IMR-90 (cell line): ENCODE data around the gene ARMC8. TPM values are rescaled to one million over a fixed set of nuclear protein-coding genes. Genes with fewer than 3 reads are reported as not detected.

ENCODE experiments used
- ATAC-seq: fragments of 200-7000 bp; cut with Tn5 transposase; 2 replicates; pipeline ENCODE4 v1.9.1; 2020; ENCODE audit warnings: low read depth, mild to moderate bottlenecking, moderate library complexity
- BruUV-seq: library from RNA; stranded (reverse); fragments of 400-500 nt; replicated peaks from 2 replicates; lab custom pipeline; 2021; lab: Mats Ljungman, UMichigan
- CTCF ChIA-PET: fragments of 300-600 bp; formaldehyde crosslinking; extraction: SDS; loops from one replicate; lab custom pipeline; 2021; ENCODE audit warnings: antibody characterized with exemption; lab: Yijun Ruan, JAX
- POLR2A ChIA-PET: fragments of 300-600 bp; sonication (Branson Sonifier 250); formaldehyde crosslinking; loops from one replicate; lab custom pipeline; 2022; ENCODE audit warnings: antibody characterized with exemption; ENCODE audit not compliant: unreplicated experiment; lab: Charles Lee
- DNase-seq: peaks from one replicate; pipeline ENCODE4 v3.0.0; 2013
- H2AFZ ChIP-seq: replicated peaks from 2 replicates; pipeline ENCODE3; 2013; ENCODE audit warnings: low read length, mild to moderate bottlenecking; ENCODE audit not compliant: poor library complexity
- H2AK5ac ChIP-seq: 2 replicates; pipeline ENCODE4 v1.6.1; 2013; ENCODE audit warnings: low read depth, low read length, inconsistent platforms
- H2AK9ac ChIP-seq: replicated peaks from 2 replicates; pipeline ENCODE3; 2013; ENCODE audit warnings: mild to moderate bottlenecking, low read depth, low read length, moderate library complexity; ENCODE audit not compliant: poor library complexity
- H2BK120ac ChIP-seq: 2 replicates; pipeline ENCODE4 v1.6.1; 2013; ENCODE audit warnings: low read depth, low read length, inconsistent platforms
- H2BK15ac ChIP-seq: 3 replicates; pipeline ENCODE4 v1.6.1; 2013; ENCODE audit warnings: low read depth, low read length, inconsistent platforms
- H2BK20ac ChIP-seq: 2 replicates; pipeline ENCODE4 v1.6.1; 2013; ENCODE audit warnings: low read depth, mild to moderate bottlenecking, inconsistent platforms, low read length, moderate library complexity
- H2BK5ac ChIP-seq: 2 replicates; pipeline ENCODE4 v1.6.1; 2013; ENCODE audit warnings: mild to moderate bottlenecking, low read depth, low read length, inconsistent platforms; ENCODE audit not compliant: poor library complexity, severe bottlenecking
- H3K14ac ChIP-seq: replicated peaks from 2 replicates; pipeline ENCODE4 v1.6.1; 2013; ENCODE audit warnings: low read depth, low read length, inconsistent platforms
- H3K18ac ChIP-seq: 2 replicates; pipeline ENCODE4 v1.6.1; 2013; ENCODE audit warnings: low read depth, low read length, control low read depth
- H3K23ac ChIP-seq: 2 replicates; pipeline ENCODE4 v1.6.1; 2013; ENCODE audit warnings: low read depth, low read length, inconsistent platforms
- H3K27ac ChIP-seq: 2 replicates; pipeline ENCODE4 v1.5.1; 2013; ENCODE audit warnings: mild to moderate bottlenecking, control low read depth, low read length; ENCODE audit not compliant: insufficient read depth
- H3K27me3 ChIP-seq: 2 replicates; pipeline ENCODE4 v1.6.1; 2013; ENCODE audit warnings: low read length; ENCODE audit not compliant: control insufficient read depth, insufficient read depth
- H3K36me3 ChIP-seq: 2 replicates; pipeline ENCODE4 v1.6.1; 2013; ENCODE audit warnings: low read length, mixed read lengths; ENCODE audit not compliant: control insufficient read depth, insufficient read depth
- H3K4ac ChIP-seq: 2 replicates; pipeline ENCODE4 v1.6.1; 2013; ENCODE audit warnings: low read depth, low read length, inconsistent platforms
- H3K4me1 ChIP-seq: 2 replicates; pipeline ENCODE4 v1.6.1; 2013; ENCODE audit warnings: low read length, mixed read lengths; ENCODE audit not compliant: control insufficient read depth, insufficient read depth
- H3K4me2 ChIP-seq: 2 replicates; pipeline ENCODE4 v1.6.1; 2013; ENCODE audit warnings: low read depth, mild to moderate bottlenecking, control low read depth, low read length, moderate library complexity
- H3K4me3 ChIP-seq: 2 replicates; pipeline ENCODE4 v1.5.1; 2013; ENCODE audit warnings: low read depth, mild to moderate bottlenecking, control low read depth, low read length, moderate library complexity; ENCODE audit not compliant: insufficient read depth
- H3K56ac ChIP-seq: 2 replicates; pipeline ENCODE4 v1.6.1; 2013; ENCODE audit warnings: low read length, inconsistent platforms; ENCODE audit not compliant: insufficient read depth; ENCODE audit errors: extremely low read depth
- H3K79me1 ChIP-seq, 2 experiments: 2 replicates each; pipeline ENCODE4 v1.6.1; 2013; ENCODE audit warnings: low read length in 2 of 2, inconsistent platforms in 1 of 2, low read depth in 1 of 2
- H3K9ac ChIP-seq: 2 replicates; pipeline ENCODE4 v1.6.1; 2013; ENCODE audit warnings: low read depth, low read length, control low read depth
- H3K9me1 ChIP-seq: 2 replicates; pipeline ENCODE4 v1.6.1; 2013; ENCODE audit warnings: low read length, inconsistent platforms; ENCODE audit not compliant: insufficient read depth
- H3K9me3 ChIP-seq: 2 replicates; pipeline ENCODE4 v1.6.1; 2013; ENCODE audit warnings: low read length; ENCODE audit not compliant: control insufficient read depth, insufficient read depth
- H4K20me1 ChIP-seq: 2 replicates; pipeline ENCODE4 v1.6.1; 2013; ENCODE audit warnings: low read length, inconsistent platforms; ENCODE audit not compliant: insufficient read depth
- H4K5ac ChIP-seq: 2 replicates; pipeline ENCODE4 v1.6.1; 2013; ENCODE audit warnings: mild to moderate bottlenecking, low read depth, low read length, control low read depth
- H4K8ac ChIP-seq, 2 experiments: 2 replicates each; pipeline ENCODE4 v1.6.1; 2013; ENCODE audit warnings: low read depth in 2 of 2, low read length in 2 of 2, control low read depth in 1 of 2, inconsistent platforms in 1 of 2
- H4K91ac ChIP-seq: 2 replicates; pipeline ENCODE4 v1.6.1; 2013; ENCODE audit warnings: low read depth, low read length, inconsistent platforms; ENCODE audit not compliant: insufficient read depth
- MAFK ChIP-seq: IDR thresholded peaks from 2 replicates; pipeline ENCODE4 v1.6.1; 2012; ENCODE audit warnings: low read depth, low read length, improper control_type of control experiment
- RAD21 ChIP-seq: IDR thresholded peaks from 2 replicates; pipeline ENCODE4 v1.6.1; 2012; ENCODE audit warnings: low read length, improper control_type of control experiment
- WGBS, 2 experiments: methylation state at CpG; one replicate each; pipeline versions ENCODE4 v1.1.5 to v1.1.7; 2013; ENCODE audit warnings: missing lambda C conversion rate in 2 of 2; ENCODE audit not compliant: insufficient read length in 1 of 2; ENCODE audit errors: extremely low coverage in 2 of 2; 5-methylcytosine and 5-hydroxymethylcytosine counted together
- dilution Hi-C: fragments of 300-500 bp; cut with HindIII; formaldehyde crosslinking; loops from one replicate; pipeline ENCODE4 v1.14.3; 2018; ENCODE audit warnings: low sequenced_read_pairs; ENCODE audit not compliant: unreplicated experiment
- in situ Hi-C: fragments of 300-500 bp; cut with MboI; formaldehyde crosslinking; loops from 3 replicates; pipeline ENCODE4 v1.14.3; 2019; ENCODE audit warnings: low sequenced_read_pairs, inconsistent platforms, mixed read lengths
- intact Hi-C: fragments of 100-400 bp; cut with micrococcal nuclease; formaldehyde crosslinking; loops from 2 replicates; pipeline ENCODE4 v1.10.0; 2022
- polyA plus RNA-seq, 3 experiments: library from polyadenylated mRNA; depleted of rRNA; stranded (reverse); fragments of >200 nt; gene quantifications; 2 replicates each; pipeline ENCODE4 v1.2.3, GENCODE V29; 2012; ENCODE audit warnings: low replicate concordance in 1 of 3
- total RNA-seq: library from RNA; depleted of rRNA; stranded (reverse); fragments of >200 nt; gene quantifications from 2 replicates; pipeline ENCODE4 v1.2.3, GENCODE V29; 2012
- TF ChIP-seq, protein P1 (sequence below): fragments of 150-350 bp; IDR thresholded peaks from 2 replicates; pipeline ENCODE4 v1.6.1; 2017; ENCODE audit warnings: mild to moderate bottlenecking, antibody characterized with exemption, low read length, low read depth

The ARMC8 gene
- total and polyA plus RNA-seq, 2 of the 4 experiments (the other 2 are of a cell fraction), result 39.1 to 75.1 TPM

DNA sequence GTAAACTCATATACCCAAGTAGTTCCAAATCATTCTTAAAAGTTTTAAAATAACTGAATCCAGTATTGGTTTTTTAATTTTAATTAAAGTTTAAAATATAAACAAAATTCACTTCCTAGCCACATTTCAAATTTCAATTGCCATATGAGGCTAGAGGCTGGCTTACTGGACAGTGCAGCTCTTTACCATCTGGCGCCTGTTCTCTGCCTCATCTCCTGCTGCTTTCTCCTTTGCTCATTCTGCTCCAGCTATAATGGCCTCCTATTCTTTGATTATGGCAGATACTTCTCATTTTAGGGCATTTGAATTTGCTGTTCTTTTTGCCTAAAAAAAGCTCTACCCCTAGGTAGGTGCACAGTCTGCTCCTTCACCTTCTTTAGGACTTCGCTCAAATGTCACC is 19.1 kb downstream of the ARMC8 start:
- H4K20me1 ChIP-seq, result peaks cover 68% of the 10 kb centered on the region
- intact Hi-C loops (no loop called here), dilution Hi-C loops (no loop called here), in situ Hi-C loops (no loop called here)
- no peak overlapping the region for H2AK5ac ChIP-seq
- H3K36me3 ChIP-seq, result no peaks in the 10 kb centered on the region
- no peak overlapping the region for H4K91ac ChIP-seq
- no peaks in the 10 kb centered on the region for H3K27me3 ChIP-seq
- H3K9ac ChIP-seq, result no peak overlapping the region
- no peak overlapping the region for H3K4me2 ChIP-seq
- H3K56ac ChIP-seq, result no peak overlapping the region
- ChIA-PET CTCF (no interaction called here), POLR2A (interaction anchor here (0.5 kb wide), 1 partner anchor 27 kb away, joined by 6 read pairs; no protein-coding TSS in a partner anchor)
- no peak overlapping the region for H2AK9ac ChIP-seq
- H3K27ac ChIP-seq, result no peak overlapping the region
- no peak overlapping the region for H2BK15ac ChIP-seq
- no peak overlapping the region for H4K5ac ChIP-seq
- peaks cover 6% of the 10 kb centered on the region for H3K9me1 ChIP-seq
- no peak overlapping the region for H3K14ac ChIP-seq
- no peak overlapping the region for H3K4me3 ChIP-seq
- 100% methylated on average over 1 of the region's 2 CpGs; no CpG with 5 or more reads in 1 of the 2 experiments for WGBS, 2 experiments
- H3K4ac ChIP-seq, result no peak overlapping the region
- no peak overlapping the region for H3K18ac ChIP-seq
- H2BK5ac ChIP-seq, result no peak overlapping the region
- BruUV-seq, result no TSS peak
- H4K8ac ChIP-seq, result no peak overlapping the region
- no peak overlapping the region for H2AFZ ChIP-seq
- no peaks in the 10 kb centered on the region for H3K4me1 ChIP-seq
- H3K23ac ChIP-seq, result no peak overlapping the region
- H3K9me3 ChIP-seq, result no peaks in the 10 kb centered on the region
- DNase-seq, result no peak
- H2BK20ac ChIP-seq, result no peak overlapping the region
- H2BK120ac ChIP-seq, result no peak overlapping the region
- TF ChIP-seq, protein P1, sequence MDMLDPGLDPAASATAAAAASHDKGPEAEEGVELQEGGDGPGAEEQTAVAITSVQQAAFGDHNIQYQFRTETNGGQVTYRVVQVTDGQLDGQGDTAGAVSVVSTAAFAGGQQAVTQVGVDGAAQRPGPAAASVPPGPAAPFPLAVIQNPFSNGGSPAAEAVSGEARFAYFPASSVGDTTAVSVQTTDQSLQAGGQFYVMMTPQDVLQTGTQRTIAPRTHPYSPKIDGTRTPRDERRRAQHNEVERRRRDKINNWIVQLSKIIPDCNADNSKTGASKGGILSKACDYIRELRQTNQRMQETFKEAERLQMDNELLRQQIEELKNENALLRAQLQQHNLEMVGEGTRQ, result no peak
- no peak for TF ChIP-seq RAD21
- TF ChIP-seq MAFK, result no peak
- no peak for ATAC-seq
- H3K79me1 ChIP-seq, result peaks cover 14 to 70% of the 10 kb centered on the region in 2 experiments
